Endothelial cell (in vitro differentiated cells): ENCODE measurements around the gene PKP1. TPM values are rescaled to one million over a fixed set of nuclear protein-coding genes. Genes with fewer than 3 reads are reported as not detected.

ENCODE experiments used
- DNase-seq: peaks from one replicate; pipeline ENCODE4 v3.0.0; 2021; ENCODE audit warnings: low spot score
- H3K27ac Mint-ChIP-seq: one replicate; pipeline ENCODE4 v1.8.0; 2021; ENCODE audit warnings: mixed read lengths, inconsistent platforms; ENCODE audit not compliant: unreplicated experiment
- H3K27me3 Mint-ChIP-seq: one replicate; pipeline ENCODE4 v1.8.0; 2021; ENCODE audit warnings: mild to moderate bottlenecking, moderate library complexity, mixed read lengths, inconsistent platforms; ENCODE audit not compliant: unreplicated experiment
- H3K36me3 Mint-ChIP-seq: one replicate; pipeline ENCODE4 v1.8.0; 2021; ENCODE audit warnings: mild to moderate bottlenecking, low read depth, mixed read lengths, inconsistent platforms; ENCODE audit not compliant: unreplicated experiment
- H3K4me1 Mint-ChIP-seq: one replicate; pipeline ENCODE4 v1.8.0; 2021; ENCODE audit warnings: mild to moderate bottlenecking, mixed read lengths, inconsistent platforms; ENCODE audit not compliant: unreplicated experiment
- H3K4me3 Mint-ChIP-seq: one replicate; pipeline ENCODE4 v1.8.0; 2021; ENCODE audit warnings: mild to moderate bottlenecking, mixed read lengths, inconsistent platforms; ENCODE audit not compliant: unreplicated experiment
- H3K9me3 Mint-ChIP-seq: one replicate; pipeline ENCODE4 v1.8.0; 2021; ENCODE audit warnings: mixed read lengths, inconsistent platforms; ENCODE audit not compliant: unreplicated experiment
- CTCF ChIP-seq: fragments of 200-600 bp; sonication (generic); IDR thresholded peaks from one replicate; pipeline ENCODE4 v1.5.0; 2021; ENCODE audit warnings: antibody characterized with exemption; ENCODE audit not compliant: unreplicated experiment
- total RNA-seq: library from RNA; stranded (reverse); fragmentation: NEBNext Ultra II Directional; extraction: Animal tissue kit (Norgen Biotek cat#: 25700); gene quantifications from one replicate; pipeline ENCODE4 v1.2.1, GENCODE V29; 2021; ENCODE audit not compliant: unreplicated experiment

Gene PKP1
- total RNA-seq, 1 donor from 2014 or later: 0.64 TPM

GRCh38 chr1:201322653-201323510 is 39.6 kb downstream of the PKP1 start:
- H3K4me1 Mint-ChIP-seq: no peaks in the 10 kb centered on the region
- H3K27me3 Mint-ChIP-seq: peaks cover 3% of the 10 kb centered on the region
- no peak for TF ChIP-seq CTCF
- peaks cover 6% of the 10 kb centered on the region for H3K36me3 Mint-ChIP-seq
- H3K27ac Mint-ChIP-seq: no peak overlapping the region
- no peaks in the 10 kb centered on the region for H3K9me3 Mint-ChIP-seq
- H3K4me3 Mint-ChIP-seq: no peak overlapping the region
- DNase-seq: no peak

- no peak overlapping the region for H3K27ac Mint-ChIP-seq
- peaks cover 6% of the 10 kb centered on the region for H3K36me3 Mint-ChIP-seq
- peaks cover 2% of the 10 kb centered on the region for H3K27me3 Mint-ChIP-seq
- TF ChIP-seq CTCF: no peak
- H3K4me1 Mint-ChIP-seq: no peaks in the 10 kb centered on the region
- H3K9me3 Mint-ChIP-seq: no peaks in the 10 kb centered on the region
- no peak for DNase-seq
- H3K4me3 Mint-ChIP-seq: no peak overlapping the region
Measured at GRCh38 chr1:201324306-201324705, 41.0 kb downstream of the PKP1 start.

- Mint-ChIP-seq H3K9me3 (no peaks in the 10 kb centered on the region), H3K4me1 (no peaks in the 10 kb centered on the region), H3K4me3 (no peak overlapping the region), H3K36me3 (peaks cover 6% of the 10 kb centered on the region), H3K27ac (no peak overlapping the region), H3K27me3 (peaks cover 2% of the 10 kb centered on the region)
- no peak for TF ChIP-seq CTCF
- DNase-seq: no peak
Measured at GRCh38 chr1:201324821-201325677, 41.7 kb downstream of the PKP1 start.

GRCh38 chr1:201325678-201326060 is 42.4 kb downstream of the PKP1 start:
- Mint-ChIP-seq H3K9me3 (no peaks in the 10 kb centered on the region), H3K27me3 (peaks cover 2% of the 10 kb centered on the region), H3K4me1 (no peaks in the 10 kb centered on the region), H3K27ac (no peak overlapping the region), H3K4me3 (no peak overlapping the region), H3K36me3 (peaks cover 6% of the 10 kb centered on the region)
- DNase-seq: no peak
- TF ChIP-seq CTCF: no peak

GRCh38 chr1:201326710-201327109 is 43.4 kb downstream of the PKP1 start:
- H3K9me3 Mint-ChIP-seq: no peaks in the 10 kb centered on the region
- peak overlapping the region; percentile 56 for H3K4me3 Mint-ChIP-seq
- TF ChIP-seq CTCF: no peak
- H3K4me1 Mint-ChIP-seq: no peaks in the 10 kb centered on the region
- peaks cover 2% of the 10 kb centered on the region for H3K27me3 Mint-ChIP-seq
- peaks cover 6% of the 10 kb centered on the region for H3K36me3 Mint-ChIP-seq
- DNase-seq: no peak
- no peak overlapping the region for H3K27ac Mint-ChIP-seq
